A549 (cell line): Measurements from ENCODE around the gene INPP4B. TPM values are rescaled to one million over a fixed set of nuclear protein-coding genes. Genes with fewer than 3 reads are reported as not detected.
A peak's percentile ranks its signal among the peaks of the same experiment; 100 is the strongest.

Experiments used
- ATAC-seq, 2 experiments: fragments of 200-7000 bp in 1 of 2; fragments of >200 bp in 1 of 2; cut with Nextera tagmentation in 1 of 2; cut with Tn5 transposase in 1 of 2; 3 replicates each; pipeline versions ENCODE4 v1.8.0 to v1.9.1; 2018 to 2020; ENCODE audit warnings: mild to moderate bottlenecking in 1 of 2, moderate library complexity in 1 of 2
- CTCF ChIA-PET: fragments of 300-600 bp; sonication (Branson Sonifier 250); formaldehyde crosslinking; extraction: SDS; loops from one replicate; lab custom pipeline; 2021; ENCODE audit warnings: antibody characterized with exemption, inconsistent platforms; lab: Yijun Ruan, JAX
- POLR2A ChIA-PET: fragments of 350-600 bp; formaldehyde crosslinking; extraction: SDS; loops from one replicate; lab custom pipeline; 2021; ENCODE audit warnings: antibody characterized with exemption, inconsistent platforms; lab: Yijun Ruan, JAX
- DNase-seq, 2 experiments: peaks; one replicate each; pipeline versions ENCODE4 v3.0.0 to v3.0.0-alpha.2; 2011 to 2016; ENCODE audit warnings: low read depth in 1 of 2, low spot score in 1 of 2
- FAIRE-seq: peaks from 2 replicates; lab custom pipeline; 2011; peaks lifted over from hg19 to GRCh38; lab: Jason Lieb, UNC
- H3K27ac ChIP-seq, 2 experiments: fragments of >200 bp; sonication (Bioruptor Twin); formaldehyde crosslinking; 3 replicates each; pipeline ENCODE4 v1.5.1; 2016 to 2017
- H3K4me1 ChIP-seq: fragments of >200 bp; sonication (Bioruptor Twin); formaldehyde crosslinking; 3 replicates; pipeline ENCODE4 v1.6.1; 2016
- H3K4me2 ChIP-seq: fragments of >200 bp; sonication (Bioruptor Twin); formaldehyde crosslinking; 3 replicates; pipeline ENCODE4 v1.6.1; 2016
- H3K4me3 ChIP-seq: fragments of >200 bp; sonication (Bioruptor Twin); formaldehyde crosslinking; 3 replicates; pipeline ENCODE4 v1.5.1; 2016
- H3K9me3 ChIP-seq: fragments of >200 bp; sonication (Bioruptor Twin); formaldehyde crosslinking; 3 replicates; pipeline ENCODE4 v1.6.1; 2016
- BCL3 ChIP-seq: fragments of >200 bp; sonication (Bioruptor Twin); formaldehyde crosslinking; IDR thresholded peaks from 3 replicates; pipeline ENCODE4 v1.6.1; 2016
- CBX2 ChIP-seq: fragments of 200-600 bp; sonication (generic); IDR thresholded peaks from 2 replicates; pipeline ENCODE4 v1.6.1; 2016; ENCODE audit warnings: low read depth, mild to moderate bottlenecking, borderline replicate concordance
- CBX8 ChIP-seq: fragments of 200-600 bp; sonication (generic); IDR thresholded peaks from 2 replicates; pipeline ENCODE4 v1.6.1; 2016
- CEBPB ChIP-seq, 2 experiments: fragments of >200 bp in 1 of 2; sonication (Bioruptor Twin) in 1 of 2; formaldehyde crosslinking in 1 of 2; IDR thresholded peaks; 2 replicates each; pipeline ENCODE4 v1.6.1; 2012 to 2016
- EP300 ChIP-seq, 2 experiments: fragments of >200 bp; sonication (Bioruptor Twin); formaldehyde crosslinking; IDR thresholded peaks; 2 replicates in 1 of 2; 3 replicates in 1 of 2; pipeline ENCODE4 v1.6.1; 2016 to 2017
- FOSL2 ChIP-seq, 2 experiments: fragments of 450-650 bp in 1 of 2; fragments of >200 bp in 1 of 2; sonication (Bioruptor Twin) in 1 of 2; formaldehyde crosslinking; IDR thresholded peaks; 2 replicates each; pipeline versions ENCODE4 v1.5.0 to v1.6.1; 2016 to 2020; ENCODE audit warnings: mild to moderate bottlenecking in 1 of 2, moderate library complexity in 1 of 2
- GATA3 ChIP-seq: IDR thresholded peaks from 2 replicates; pipeline ENCODE4 v1.6.1; 2012; ENCODE audit warnings: borderline replicate concordance
- HES2 ChIP-seq: fragments of >200 bp; sonication (Bioruptor Twin); formaldehyde crosslinking; IDR thresholded peaks from 2 replicates; pipeline ENCODE4 v1.6.1; 2016
- HMGXB4 ChIP-seq: fragments of 250-450 bp; sonication (Bioruptor Pico); IDR thresholded peaks from 2 replicates; pipeline ENCODE4 v1.5.0; 2021; ENCODE audit warnings: mild to moderate bottlenecking, moderate library complexity, borderline replicate concordance
- HOXB13 ChIP-seq: fragments of 250-450 bp; sonication (Bioruptor Pico); IDR thresholded peaks from 2 replicates; pipeline ENCODE4 v1.5.0; 2020; ENCODE audit warnings: low read depth, mild to moderate bottlenecking, moderate library complexity
- HOXB5 ChIP-seq: fragments of 250-450 bp; sonication (Bioruptor Pico); IDR thresholded peaks from 2 replicates; pipeline ENCODE4 v1.5.0; 2020; ENCODE audit warnings: mild to moderate bottlenecking, moderate library complexity
- JUN ChIP-seq, 2 experiments: fragments of >200 bp; sonication (Bioruptor Twin); formaldehyde crosslinking; IDR thresholded peaks; 2 replicates in 1 of 2; 3 replicates in 1 of 2; pipeline ENCODE4 v1.6.1; 2016 to 2017
- JUNB ChIP-seq: fragments of >200 bp; sonication (Bioruptor Twin); formaldehyde crosslinking; IDR thresholded peaks from 2 replicates; pipeline ENCODE4 v1.6.1; 2016
- KDM5A ChIP-seq: fragments of 200-600 bp; sonication (generic); IDR thresholded peaks from 2 replicates; pipeline ENCODE4 v1.6.1; 2016; ENCODE audit warnings: antibody characterized with exemption, mild to moderate bottlenecking
- MAX ChIP-seq: IDR thresholded peaks from 2 replicates; pipeline ENCODE4 v1.6.1; 2012
- MAZ ChIP-seq: fragments of 150-350 bp; IDR thresholded peaks from 2 replicates; pipeline ENCODE4 v1.6.1; 2014; ENCODE audit warnings: antibody characterized with exemption, low read depth, low read length, borderline replicate concordance
- PBX3 ChIP-seq: IDR thresholded peaks from 2 replicates; pipeline ENCODE4 v1.6.1; 2012
- PHF8 ChIP-seq: fragments of 200-600 bp; sonication (generic); IDR thresholded peaks from 2 replicates; pipeline ENCODE4 v1.6.1; 2016; ENCODE audit warnings: low read depth, mild to moderate bottlenecking, antibody characterized with exemption, moderate library complexity, borderline replicate concordance
- RAD21 ChIP-seq, 2 experiments: fragments of >200 bp in 1 of 2; sonication (Bioruptor Twin) in 1 of 2; formaldehyde crosslinking in 1 of 2; IDR thresholded peaks in 1 of 2; conservative IDR thresholded peaks in 1 of 2; 2 replicates in 1 of 2; 3 replicates in 1 of 2; pipeline ENCODE4 v1.6.1; 2012 to 2018; ENCODE audit warnings: inconsistent platforms in 1 of 2
- RARB ChIP-seq: fragments of 250-450 bp; sonication (Bioruptor Pico); IDR thresholded peaks from 2 replicates; pipeline ENCODE4 v1.8.0; 2021; ENCODE audit warnings: mild to moderate bottlenecking, moderate library complexity
- RCOR1 ChIP-seq: fragments of 150-350 bp; IDR thresholded peaks from 2 replicates; pipeline ENCODE4 v1.6.1; 2014; ENCODE audit warnings: antibody characterized with exemption, low read length, low read depth
- SMC3 ChIP-seq: fragments of >200 bp; sonication (Bioruptor Twin); formaldehyde crosslinking; IDR thresholded peaks from 3 replicates; pipeline ENCODE4 v1.6.1; 2018; ENCODE audit warnings: inconsistent platforms
- SREBF2 ChIP-seq: fragments of 450-650 bp; IDR thresholded peaks from 2 replicates; pipeline ENCODE4 v1.6.1; 2014; ENCODE audit warnings: mild to moderate bottlenecking, moderate library complexity
- TFCP2L1 ChIP-seq: fragments of 250-450 bp; sonication (Bioruptor Pico); IDR thresholded peaks from 2 replicates; pipeline ENCODE4 v1.5.0; 2021; ENCODE audit warnings: mild to moderate bottlenecking
- ZSCAN20 ChIP-seq: fragments of 250-450 bp; sonication (Bioruptor Pico); IDR thresholded peaks from 2 replicates; pipeline ENCODE4 v1.8.0; 2022; ENCODE audit warnings: mild to moderate bottlenecking, moderate library complexity
- WGBS: methylation state at CpG from one replicate; pipeline ENCODE4 v1.1.6; 2017; ENCODE audit errors: missing lambda C conversion rate; 5-methylcytosine and 5-hydroxymethylcytosine counted together
- polyA plus RNA-seq, 4 experiments: library from polyadenylated mRNA; depleted of rRNA in 3 of 4; stranded (reverse); fragments of >200 nt; fragmentation: RNase III in 1 of 4; extraction: RNeasy Plus Mini Kit Qiagen cat#74134 plus additional on column Dnase treatment in 1 of 4; gene quantifications; 2 replicates in 3 of 4; 3 replicates in 1 of 4; pipeline ENCODE4 v1.2.3, GENCODE V29; 2011 to 2017

INPP4B gene
- polyA plus RNA-seq, 2 of the 4 experiments (the other 2 are of a cell fraction), result 7.2 to 14.9 TPM

- ATAC-seq (no peak), FAIRE-seq (no peak), DNase-seq (no peak)
- H3K4me2 ChIP-seq, result no peak overlapping the region
- no peaks in the 10 kb centered on the region for H3K9me3 ChIP-seq
- ChIA-PET CTCF (no interaction called here), POLR2A (no interaction called here)
- TF ChIP-seq PHF8 (no peak), ZSCAN20 (CRISPR knock-in tag) (no peak), RCOR1 (no peak), CBX8 (no peak)
- H3K27ac ChIP-seq, result peak overlapping the region in 1 of 2 experiments; percentile 46; a peak in 1 of 6 replicates
- H3K4me3 ChIP-seq, result no peak overlapping the region
- H3K4me1 ChIP-seq, result peaks cover 29% of the 10 kb centered on the region
Observed at GRCh38 chr4:142411993-142412392, 434.1 kb downstream of the INPP4B start.

- Histone ChIP-seq H3K4me3 (no peak overlapping the region), H3K4me1 (peaks cover 46% of the 10 kb centered on the region), H3K27ac (peak overlapping the region; percentile 91 to 94), H3K9me3 (no peaks in the 10 kb centered on the region), H3K4me2 (peak overlapping the region; percentile 96)
- POLR2A ChIA-PET, result no interaction called here
- TF ChIP-seq JUN (IDR thresholded peaks at IDR 0.05) (peak; percentile 57 to 90; a peak in 2 of 5 replicates), SREBF2 (no peak), BCL3 (peak; percentile 86), MAX (peak; percentile 54; the same call in 1 of the 2 replicates), KDM5A (no peak), GATA3 (peak; percentile 90), JUNB (peak; percentile 99), HOXB5 (CRISPR knock-in tag) (0 out of 2 replicates have a peak, but pooled peaks have one; percentile 14), RARB (CRISPR knock-in tag) (no peak), CEBPB (IDR thresholded peaks at IDR 0.05) (peak; percentile 73 to 82), PBX3 (0 out of 2 replicates have a peak, but pooled peaks have one; percentile 47), FOSL2 (IDR thresholded peaks at IDR 0.05) (peak; percentile 96), FOSL2 (CRISPR knock-in tag; IDR thresholded peaks at IDR 0.05) (peak; percentile 98), EP300 (IDR thresholded peaks at IDR 0.05) (peak; percentile 87 to 88; a peak in 4 of 5 replicates), HOXB13 (no peak), SMC3 (peak; percentile 23; the same call in 1 of the 3 replicates), RAD21 (conservative IDR thresholded peaks at IDR 0.05 in 1 of 2, IDR thresholded peaks at IDR 0.05 in 1 of 2) (peak; percentile 7 to 30; a peak in 1 of 5 replicates)
- FAIRE-seq, result no peak
- peak; percentile 49 to 69; a peak in 5 of 6 replicates for ATAC-seq
- DNase-seq, result peak; percentile 36 to 84
- under 1% methylated on average over 5 of the region's 5 CpGs for WGBS
- CTCF ChIA-PET, result interaction anchor here (0.7 to 1.3 kb wide), 2 partner anchors 55 to 977 kb away, joined by 4 to 6 read pairs; no protein-coding TSS in a partner anchor
Observed at GRCh38 chr4:142408003-142408441, 438.1 kb downstream of the INPP4B start.

GRCh38 chr4:142407596-142407995, 438.5 kb downstream of the INPP4B start:
- ATAC-seq (peak; percentile 12 to 28; a peak in 2 of 6 replicates), DNase-seq (peak in 1 of 2 experiments; percentile 33), FAIRE-seq (no peak)
- 31% methylated on average over 2 of the region's 2 CpGs for WGBS
- Histone ChIP-seq H3K27ac (peak overlapping the region; percentile 91 to 94), H3K4me2 (peak overlapping the region; percentile 96), H3K9me3 (no peaks in the 10 kb centered on the region), H3K4me1 (peaks cover 49% of the 10 kb centered on the region), H3K4me3 (no peak overlapping the region)
- POLR2A ChIA-PET, result interaction anchor here (1.1 kb wide), 1 partner anchor 162 kb away, joined by 3 read pairs; no protein-coding TSS in a partner anchor
- CTCF ChIA-PET, result interaction anchor here (1.3 kb wide), 1 partner anchor 55 kb away, joined by 6 read pairs; no protein-coding TSS in a partner anchor
- no peak for TF ChIP-seq HMGXB4
- TF ChIP-seq PHF8, result no peak
- TF ChIP-seq MAZ, result no peak
- TF ChIP-seq SMC3, result no peak
- TF ChIP-seq TFCP2L1 (CRISPR knock-in tag), result no peak
- no peak for TF ChIP-seq CBX2
- no peak for TF ChIP-seq HES2
